ENCODE data around the gene SRPRA.

The SRPRA gene

DNA sequence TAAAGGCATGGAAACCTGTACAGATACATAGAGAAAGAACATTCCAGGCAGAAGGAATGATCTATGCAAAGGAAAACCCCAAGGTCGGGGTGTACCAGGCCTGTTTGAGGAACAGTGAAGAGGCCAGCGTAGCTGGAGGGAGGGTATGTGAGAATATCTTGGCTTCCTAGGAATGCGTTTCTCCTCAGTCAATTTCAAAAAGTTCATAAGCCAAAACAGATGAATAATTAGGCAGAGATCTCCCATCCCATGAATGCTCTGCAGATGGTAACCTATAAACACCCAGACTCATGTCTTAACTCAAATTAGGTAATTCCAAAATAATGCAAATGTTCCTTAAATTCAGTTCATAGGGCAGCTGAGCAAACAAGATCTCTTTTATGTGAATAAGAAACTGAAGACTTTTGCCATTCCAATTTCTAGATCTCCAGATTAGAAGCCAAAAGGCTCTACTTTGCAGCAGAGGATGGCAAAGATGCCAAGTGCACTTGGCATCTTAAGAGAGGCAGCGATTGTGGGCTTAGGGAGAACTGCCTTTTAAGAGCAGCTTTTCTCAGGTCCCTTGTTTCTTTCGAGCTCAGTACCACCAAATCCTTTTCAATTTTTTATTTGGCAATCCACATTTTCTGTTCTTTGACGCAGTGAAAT lies 43.9 kb downstream of the SRPRA start:
- in situ Hi-C loops (cut with HindIII; ENCODE audit: low sequenced_read_pairs), result no loop called here
- DNase-seq (ENCODE audit: low read depth), result no peak
- H3K4me3 ChIP-seq (ENCODE audit: low read depth, low read length), result no peak overlapping the region
- TF ChIP-seq, protein P1, sequence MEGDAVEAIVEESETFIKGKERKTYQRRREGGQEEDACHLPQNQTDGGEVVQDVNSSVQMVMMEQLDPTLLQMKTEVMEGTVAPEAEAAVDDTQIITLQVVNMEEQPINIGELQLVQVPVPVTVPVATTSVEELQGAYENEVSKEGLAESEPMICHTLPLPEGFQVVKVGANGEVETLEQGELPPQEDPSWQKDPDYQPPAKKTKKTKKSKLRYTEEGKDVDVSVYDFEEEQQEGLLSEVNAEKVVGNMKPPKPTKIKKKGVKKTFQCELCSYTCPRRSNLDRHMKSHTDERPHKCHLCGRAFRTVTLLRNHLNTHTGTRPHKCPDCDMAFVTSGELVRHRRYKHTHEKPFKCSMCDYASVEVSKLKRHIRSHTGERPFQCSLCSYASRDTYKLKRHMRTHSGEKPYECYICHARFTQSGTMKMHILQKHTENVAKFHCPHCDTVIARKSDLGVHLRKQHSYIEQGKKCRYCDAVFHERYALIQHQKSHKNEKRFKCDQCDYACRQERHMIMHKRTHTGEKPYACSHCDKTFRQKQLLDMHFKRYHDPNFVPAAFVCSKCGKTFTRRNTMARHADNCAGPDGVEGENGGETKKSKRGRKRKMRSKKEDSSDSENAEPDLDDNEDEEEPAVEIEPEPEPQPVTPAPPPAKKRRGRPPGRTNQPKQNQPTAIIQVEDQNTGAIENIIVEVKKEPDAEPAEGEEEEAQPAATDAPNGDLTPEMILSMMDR (IDR thresholded peaks at IDR 0.05; ENCODE audit: low read depth, low read length, missing control alignments), result no peak

DNA sequence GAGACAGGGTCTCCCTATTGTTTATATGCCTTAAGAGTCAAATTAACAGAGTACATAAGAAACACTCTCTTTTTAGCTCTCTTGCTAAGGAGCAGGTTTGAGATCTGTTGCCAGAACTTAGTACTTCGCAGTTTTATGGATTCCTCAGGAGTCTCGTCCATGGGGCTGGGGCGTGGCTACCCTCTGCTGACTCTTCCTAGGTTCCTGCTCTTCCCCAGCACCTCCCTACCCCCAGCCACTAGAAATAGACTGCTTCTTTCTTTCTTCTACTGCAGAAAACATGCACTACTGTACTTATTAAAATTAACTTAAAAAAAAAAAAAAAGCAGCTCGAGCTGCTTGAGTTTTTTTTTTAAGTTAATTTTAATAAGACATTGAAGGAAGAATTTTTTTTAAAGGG lies 49.1 kb downstream of the SRPRA start:
- TF ChIP-seq, protein P1 (IDR thresholded peaks at IDR 0.05; ENCODE audit: low read depth, low read length, missing control alignments), result no peak
- in situ Hi-C loops (cut with HindIII; ENCODE audit: low sequenced_read_pairs), result no loop called here
- DNase-seq (ENCODE audit: low read depth), result no peak
- H3K4me3 ChIP-seq (ENCODE audit: low read depth, low read length), result no peak overlapping the region

DNA sequence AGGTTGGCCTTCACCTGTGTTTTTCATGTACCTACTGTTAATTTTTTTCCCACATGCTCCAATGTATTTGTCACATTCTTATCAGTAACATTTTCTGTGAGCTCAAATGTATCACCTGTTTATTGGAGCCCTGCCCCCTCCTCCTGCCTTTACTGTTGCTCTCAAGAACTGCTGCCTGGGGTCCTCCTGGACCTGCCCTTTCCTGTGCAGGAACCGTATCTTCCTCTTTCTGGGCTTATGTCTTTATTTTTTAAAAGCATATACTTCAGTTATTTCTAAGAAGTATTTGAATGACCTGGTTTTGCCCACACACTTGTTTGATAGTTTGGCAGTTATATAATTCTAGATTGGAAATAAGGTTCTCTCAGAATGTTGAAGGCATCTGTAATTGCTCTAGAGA lies 51.2 kb downstream of the SRPRA start:
- in situ Hi-C loops (cut with HindIII; ENCODE audit: low sequenced_read_pairs), result no loop called here
- H3K4me3 ChIP-seq (ENCODE audit: low read depth, low read length), result no peak overlapping the region
- TF ChIP-seq, protein P1 (IDR thresholded peaks at IDR 0.05; ENCODE audit: low read depth, low read length, missing control alignments), result no peak
- DNase-seq (ENCODE audit: low read depth), result no peak

DNA sequence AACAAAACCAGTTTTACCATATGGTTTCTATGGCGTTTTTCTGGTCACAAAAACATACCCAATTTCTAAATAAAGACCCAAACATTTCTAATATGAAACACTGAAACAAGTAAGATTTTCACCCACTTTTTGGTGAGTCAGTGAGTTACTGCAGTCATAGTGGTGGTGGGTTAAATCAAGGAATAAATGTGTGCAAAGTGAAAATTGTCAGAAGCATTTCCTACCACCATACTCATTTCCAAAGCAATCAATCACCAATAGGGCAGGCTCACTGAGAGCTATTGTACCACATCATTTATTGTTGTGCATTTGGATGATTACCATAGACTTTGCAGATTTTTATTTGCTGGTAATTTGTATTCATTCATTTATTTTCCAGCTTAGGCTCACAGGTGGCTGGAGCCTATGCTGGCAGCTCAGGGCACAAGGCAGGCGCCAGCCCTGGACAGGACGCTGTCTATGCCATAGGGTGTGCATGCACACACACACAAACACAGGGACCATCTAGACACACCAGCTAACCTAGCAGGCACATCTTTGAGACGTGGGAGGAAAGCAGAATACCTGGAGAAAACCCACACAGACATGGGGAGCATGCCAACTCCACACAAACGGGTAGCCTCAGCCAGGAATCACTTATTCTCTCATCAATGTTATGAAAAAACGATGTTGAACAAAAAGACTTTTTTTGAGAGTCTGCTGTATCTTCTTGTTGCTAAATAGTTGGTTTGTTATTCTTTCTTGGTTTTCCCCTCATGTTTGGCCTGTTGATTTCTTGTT lies 52.0 kb downstream of the SRPRA start:
- in situ Hi-C loops (cut with HindIII; ENCODE audit: low sequenced_read_pairs), result no loop called here
- DNase-seq (ENCODE audit: low read depth), result no peak
- TF ChIP-seq, protein P1 (IDR thresholded peaks at IDR 0.05; ENCODE audit: low read depth, low read length, missing control alignments), result no peak
- H3K4me3 ChIP-seq (ENCODE audit: low read depth, low read length), result no peak overlapping the region

DNA sequence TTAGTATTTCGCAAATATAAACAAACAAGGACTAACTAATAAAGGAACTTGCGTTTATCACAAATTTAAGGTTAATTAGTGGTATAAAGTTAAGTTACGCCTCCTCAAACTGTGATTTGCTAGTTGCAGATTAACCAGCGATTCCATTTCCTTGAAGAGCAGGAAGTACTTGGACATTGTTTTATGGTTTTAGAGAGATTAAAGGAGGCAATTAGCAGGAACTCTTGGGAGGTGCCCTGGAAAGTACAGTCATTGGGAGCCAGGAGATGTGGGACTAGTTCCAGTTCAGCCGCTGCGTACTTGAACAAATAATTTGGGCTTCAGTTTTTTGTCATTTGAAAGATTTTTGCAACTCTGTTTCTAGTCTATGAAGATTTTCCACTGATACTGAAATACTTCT lies 53.9 kb downstream of the SRPRA start:
- TF ChIP-seq, protein P1 (IDR thresholded peaks at IDR 0.05; ENCODE audit: low read depth, low read length, missing control alignments), result no peak
- in situ Hi-C loops (cut with HindIII; ENCODE audit: low sequenced_read_pairs), result no loop called here
- no peak overlapping the region for H3K4me3 ChIP-seq (ENCODE audit: low read depth, low read length)
- no peak for DNase-seq (ENCODE audit: low read depth)

DNA sequence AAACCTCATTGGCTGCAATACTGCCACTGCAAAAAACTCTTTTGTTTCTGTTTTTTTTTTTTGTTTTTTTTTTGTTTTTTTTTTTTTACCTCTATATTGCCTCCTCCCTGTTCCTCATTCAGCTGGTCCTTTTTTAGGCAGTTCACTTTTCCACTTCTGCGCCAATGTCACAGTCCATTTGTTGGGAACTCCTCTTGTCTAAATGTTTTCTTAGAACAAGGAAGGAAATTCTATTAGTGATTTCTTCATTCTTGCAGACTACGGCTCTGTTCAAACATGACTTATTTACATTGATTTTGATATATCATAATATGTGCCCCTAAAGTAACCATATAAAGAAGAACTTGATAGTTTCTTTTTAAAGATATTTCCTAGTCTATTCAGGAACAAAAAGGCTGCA lies 54.3 kb downstream of the SRPRA start:
- no peak for DNase-seq (ENCODE audit: low read depth)
- TF ChIP-seq, protein P1 (IDR thresholded peaks at IDR 0.05; ENCODE audit: low read depth, low read length, missing control alignments), result no peak
- in situ Hi-C loops (cut with HindIII; ENCODE audit: low sequenced_read_pairs), result no loop called here
- H3K4me3 ChIP-seq (ENCODE audit: low read depth, low read length), result no peak overlapping the region
